ENCODE measurements around the gene LDLR.
"Not testable (repeated sequence)": the region's sequence is repeated elsewhere in the genome, so short reads cannot be mapped to it uniquely, and the experiment has no call there.

Gene LDLR

GRCh38 chr19:11176466-11177193 lies 87.4 kb downstream of the LDLR start:
- DNase-seq = no peak

GRCh38 chr19:11177592-11177991 lies 88.3 kb downstream of the LDLR start:
- DNase-seq = no peak

GRCh38 chr19:11179145-11179465 lies 89.8 kb downstream of the LDLR start:
- not testable (repeated sequence) for DNase-seq

GRCh38 chr19:11179716-11180297 lies 90.5 kb downstream of the LDLR start:
- no peak for DNase-seq

- no peak for DNase-seq
Measured at GRCh38 chr19:11180346-11180745, 91.1 kb downstream of the LDLR start.

GRCh38 chr19:11180975-11181374 lies 91.7 kb downstream of the LDLR start:
- DNase-seq = not testable (repeated sequence)

GRCh38 chr19:11181488-11181887 lies 92.2 kb downstream of the LDLR start:
- no peak for DNase-seq
